NOMO-1 (cell line): Measurements from ENCODE around the gene P2RY8.
A peak's percentile ranks its signal among the peaks of the same experiment; 100 is the strongest.
"Not testable (repeated sequence)": the region's sequence is repeated elsewhere in the genome, so short reads cannot be mapped to it uniquely, and the experiment has no call there.

Source experiments
- DNase-seq, 2 experiments: peaks; one replicate each; lab custom pipeline; 2025; ENCODE audit not compliant: unreplicated experiment in 2 of 2; lab: John Stamatoyannopoulos, UW

The P2RY8 gene

GRCh38 chrX:1489354-1489753 is 47.6 kb downstream of the P2RY8 start:
- DNase-seq, result not testable (repeated sequence)

- no peak for DNase-seq
These were observed 48.2 kb downstream of the P2RY8 start for GRCh38 chrX:1488745-1489144.

- DNase-seq, result no peak
These were observed 48.8 kb downstream of the P2RY8 start for GRCh38 chrX:1488141-1488540.

GRCh38 chrX:1487401-1487800 is 49.6 kb downstream of the P2RY8 start:
- DNase-seq, result no peak

- no peak for DNase-seq
These were observed 50.1 kb downstream of the P2RY8 start for GRCh38 chrX:1486749-1487361.

- DNase-seq, result no peak
These were observed 50.8 kb downstream of the P2RY8 start for GRCh38 chrX:1486177-1486576.

GRCh38 chrX:1485033-1485432 is 52.0 kb downstream of the P2RY8 start:
- no peak for DNase-seq

GRCh38 chrX:1484638-1485019 is 52.4 kb downstream of the P2RY8 start:
- DNase-seq, result no peak

- DNase-seq, result no peak
These were observed 52.9 kb downstream of the P2RY8 start for GRCh38 chrX:1483843-1484637.

GRCh38 chrX:1482530-1482928 is 54.5 kb downstream of the P2RY8 start:
- not testable (repeated sequence) for DNase-seq

- DNase-seq, result no peak
These were observed 55.1 kb downstream of the P2RY8 start for GRCh38 chrX:1481636-1482529.

- DNase-seq, result no peak
These were observed 56.8 kb downstream of the P2RY8 start for GRCh38 chrX:1480082-1480785.

- no peak for DNase-seq
These were observed 59.1 kb downstream of the P2RY8 start for GRCh38 chrX:1477801-1478458.

GRCh38 chrX:1477229-1477628 is 59.8 kb downstream of the P2RY8 start:
- no peak for DNase-seq

GRCh38 chrX:1476682-1477081 is 60.3 kb downstream of the P2RY8 start:
- no peak for DNase-seq

- DNase-seq, result no peak
These were observed 61.1 kb downstream of the P2RY8 start for GRCh38 chrX:1475881-1476280.

- no peak for DNase-seq
These were observed 61.5 kb downstream of the P2RY8 start for GRCh38 chrX:1475481-1475880.

- DNase-seq, result not testable (repeated sequence)
These were observed 62.4 kb downstream of the P2RY8 start for GRCh38 chrX:1474593-1474992.

- no peak for DNase-seq
These were observed 64.0 kb downstream of the P2RY8 start for GRCh38 chrX:1472975-1473374.

GRCh38 chrX:1468250-1468772 is 68.7 kb downstream of the P2RY8 start:
- peak; percentile 97 to 98 for DNase-seq
